Esophagus muscularis mucosa (tissue), 4 donors: ENCODE data around the gene MVB12B.

Source experiments
- EP300 ChIP-seq: sonication (generic); formaldehyde crosslinking; IDR thresholded peaks from one replicate; pipeline ENCODE4 v1.6.1; 2017; ENCODE audit warnings: antibody characterized with exemption
- POLR2A ChIP-seq: fragments of 450-650 bp; IDR thresholded peaks from one replicate; pipeline ENCODE4 v1.6.1; 2017; ENCODE audit warnings: antibody characterized with exemption, moderate library complexity, mild to moderate bottlenecking, low read depth
- POLR2AphosphoS5 ChIP-seq, 2 donors: sonication (generic); formaldehyde crosslinking; IDR thresholded peaks; one replicate each; pipeline ENCODE4 v1.6.1; 2017; ENCODE audit warnings: antibody characterized with exemption in 2 of 2
- TF ChIP-seq, protein P1 (sequence below), 3 experiments: fragments of 200-600 bp in 2 of 3; fragments of 450-650 bp in 1 of 3; sonication (generic) in 2 of 3; IDR thresholded peaks; one replicate each; pipeline ENCODE4 v1.5.1; 2017 to 2019; ENCODE audit warnings: antibody characterized with exemption in 3 of 3, mild to moderate bottlenecking in 2 of 3, moderate library complexity in 1 of 3

DNA sequence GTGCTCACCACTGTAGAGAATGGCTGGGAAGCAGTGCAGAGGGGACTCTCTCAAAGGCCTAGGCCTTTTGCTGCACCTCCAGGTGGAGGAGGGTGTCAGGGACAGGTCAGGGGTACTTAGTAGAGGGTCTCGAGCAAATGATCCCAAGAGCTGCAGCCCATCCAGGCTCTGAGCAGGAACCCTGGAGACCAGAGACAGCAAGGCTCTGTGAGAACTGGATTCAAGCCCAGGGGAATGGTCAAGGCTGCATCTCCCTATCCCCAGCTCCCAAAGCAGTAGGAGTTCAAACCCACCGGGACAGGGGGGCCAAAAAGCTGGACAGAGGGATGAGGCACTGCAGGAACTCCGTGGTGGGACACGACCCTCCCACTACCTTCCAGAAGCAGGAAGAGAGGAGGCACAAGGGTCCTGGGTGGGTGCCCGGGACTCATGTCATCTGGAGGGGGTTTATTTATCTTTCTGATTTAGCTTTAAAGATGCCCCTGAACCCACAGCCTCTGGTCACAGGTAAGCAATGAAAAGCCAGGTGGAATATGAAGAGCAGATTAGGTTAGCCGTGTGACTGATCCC is 124.8 kb downstream of the MVB12B start:
- TF ChIP-seq, protein P1, sequence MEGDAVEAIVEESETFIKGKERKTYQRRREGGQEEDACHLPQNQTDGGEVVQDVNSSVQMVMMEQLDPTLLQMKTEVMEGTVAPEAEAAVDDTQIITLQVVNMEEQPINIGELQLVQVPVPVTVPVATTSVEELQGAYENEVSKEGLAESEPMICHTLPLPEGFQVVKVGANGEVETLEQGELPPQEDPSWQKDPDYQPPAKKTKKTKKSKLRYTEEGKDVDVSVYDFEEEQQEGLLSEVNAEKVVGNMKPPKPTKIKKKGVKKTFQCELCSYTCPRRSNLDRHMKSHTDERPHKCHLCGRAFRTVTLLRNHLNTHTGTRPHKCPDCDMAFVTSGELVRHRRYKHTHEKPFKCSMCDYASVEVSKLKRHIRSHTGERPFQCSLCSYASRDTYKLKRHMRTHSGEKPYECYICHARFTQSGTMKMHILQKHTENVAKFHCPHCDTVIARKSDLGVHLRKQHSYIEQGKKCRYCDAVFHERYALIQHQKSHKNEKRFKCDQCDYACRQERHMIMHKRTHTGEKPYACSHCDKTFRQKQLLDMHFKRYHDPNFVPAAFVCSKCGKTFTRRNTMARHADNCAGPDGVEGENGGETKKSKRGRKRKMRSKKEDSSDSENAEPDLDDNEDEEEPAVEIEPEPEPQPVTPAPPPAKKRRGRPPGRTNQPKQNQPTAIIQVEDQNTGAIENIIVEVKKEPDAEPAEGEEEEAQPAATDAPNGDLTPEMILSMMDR (IDR thresholded peaks at IDR 0.05) = no peak
- TF ChIP-seq POLR2AphosphoS5 (IDR thresholded peaks at IDR 0.05) (no peak), POLR2A (no peak), EP300 (no peak)
